Stimulated activated CD8-positive, alpha-beta memory T cell treated with anti-CD3 and anti-CD28 coated beads, Interleukin-12 subunit alpha, Interleukin-12 subunit beta, amount 100 ng/mL, for 24 hours (primary cell): Measurements from ENCODE around the gene EPX.
"Not testable (repeated sequence)": the region's sequence is repeated elsewhere in the genome, so short reads cannot be mapped to it uniquely, and the experiment has no call there.

Source experiments
- DNase-seq: peaks from one replicate; pipeline ENCODE4 v3.0.0-alpha.2; 2020; ENCODE audit errors: extremely low read depth

The EPX gene

DNA sequence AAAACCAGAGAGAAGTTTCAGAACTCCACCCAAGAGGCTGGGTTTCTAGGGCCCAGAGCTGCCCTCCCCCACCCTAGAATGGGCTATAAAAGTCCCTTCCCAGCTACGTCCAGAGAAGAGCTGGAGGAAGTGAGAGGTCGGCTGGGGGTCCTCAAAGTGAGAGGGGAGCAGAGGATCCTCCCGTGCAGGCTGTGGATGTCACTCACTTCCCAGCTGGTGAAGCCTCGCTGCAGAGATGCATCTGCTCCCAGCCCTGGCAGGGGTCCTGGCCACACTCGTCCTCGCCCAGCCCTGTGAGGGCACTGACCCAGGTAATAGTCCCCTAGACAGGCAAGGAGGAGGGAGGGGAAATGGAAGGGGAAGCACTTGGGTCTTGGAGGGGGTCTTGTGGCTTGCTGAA lies at the start of gene EPX:
Gene EPX, plus strand, starts transcription at position 115 of the 400 bp plus-strand sequence. Its CDS starts 121 bp downstream, at position 236.
- DNase-seq: no peak

DNA sequence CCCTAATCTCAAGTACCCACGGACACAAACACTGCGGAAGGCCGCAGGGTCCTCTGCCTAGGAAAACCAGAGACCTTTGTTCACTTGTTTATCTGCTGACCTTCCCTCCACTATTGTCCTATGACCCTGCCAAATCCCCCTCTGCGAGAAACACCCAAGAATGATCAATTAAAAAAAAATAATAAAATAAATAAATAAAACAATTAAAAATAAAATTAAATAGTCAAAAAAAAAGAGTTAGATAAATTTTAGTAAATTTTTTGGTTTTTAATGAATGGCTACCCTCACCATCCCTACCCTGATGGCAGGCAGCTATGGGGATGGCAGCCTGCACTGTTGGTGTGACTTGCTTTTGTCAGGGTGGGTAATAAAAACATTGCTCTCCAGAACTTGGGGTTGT lies 49.2 kb upstream of the EPX start:
- DNase-seq: not testable (repeated sequence)

- DNase-seq: no peak
Measured at GRCh38 chr17:58144801-58145200, 47.7 kb upstream of the EPX start.

DNA sequence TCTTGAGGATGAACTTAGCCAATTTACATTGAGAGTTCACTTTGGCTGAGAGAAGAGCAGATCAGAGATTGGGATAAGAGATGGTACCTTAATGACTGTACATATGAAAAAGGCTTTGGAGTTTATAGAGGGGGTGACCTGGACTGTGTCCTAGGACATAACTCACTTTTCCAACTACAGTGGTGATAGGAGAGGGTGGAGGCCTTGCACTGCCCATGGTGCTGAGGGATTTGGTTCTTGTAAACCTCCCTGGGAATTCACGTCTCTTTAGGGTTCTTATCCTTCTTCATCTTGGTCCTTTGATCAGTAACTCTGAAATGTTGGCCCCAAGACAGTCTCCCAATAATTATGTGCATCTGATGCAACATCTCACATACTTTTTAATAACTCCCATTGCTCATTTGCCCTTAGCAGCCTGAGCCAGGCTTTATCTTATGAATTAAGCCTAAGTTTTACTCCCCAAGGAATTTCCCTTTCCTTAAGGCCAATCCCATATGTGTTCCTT lies 44.5 kb upstream of the EPX start, which contains the start of gene OR4D1:
Gene OR4D1, plus strand, starts transcription at position 455 of the 505 bp plus-strand sequence. CDS start 6,770 bp downstream, outside the sequence.
- DNase-seq: no peak

DNA sequence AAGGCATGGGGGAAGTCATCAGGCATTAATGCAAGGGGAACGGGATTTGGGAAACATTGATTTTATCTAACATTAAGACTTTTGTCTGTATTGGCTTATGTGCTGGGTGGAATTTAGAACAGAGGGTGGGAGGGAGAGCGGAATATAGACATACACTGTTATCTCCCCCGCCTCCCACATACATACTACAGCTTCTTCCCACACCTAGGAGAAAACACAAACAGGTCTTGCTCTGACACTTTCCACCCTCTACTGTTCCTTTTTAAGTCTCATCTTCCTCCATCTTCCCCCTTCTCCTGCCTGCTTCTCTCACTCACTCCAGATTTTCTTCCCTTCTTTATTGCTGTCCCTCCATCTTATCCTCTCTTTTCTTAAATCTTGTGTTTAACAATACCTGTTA lies 43.9 kb upstream of the EPX start:
- no peak for DNase-seq

DNA sequence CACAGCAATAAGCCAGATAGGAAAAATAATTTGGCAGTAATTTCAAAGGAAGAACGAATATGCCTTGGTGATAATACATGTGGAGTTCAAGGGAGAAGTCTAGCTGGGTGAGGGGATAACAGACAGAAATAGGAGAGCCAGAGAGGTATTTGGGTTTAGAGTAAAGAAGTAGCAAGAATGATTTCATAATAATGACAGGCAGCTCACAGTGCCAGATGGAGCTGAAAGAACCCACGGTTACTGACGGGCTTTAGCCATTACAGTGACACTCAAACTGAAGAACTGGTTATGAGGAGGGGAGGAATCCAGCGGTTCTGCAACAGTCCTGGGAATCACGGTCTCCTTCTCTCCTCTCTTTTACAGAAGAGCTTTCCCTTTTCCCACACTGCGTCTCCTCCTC lies 42.1 kb upstream of the EPX start:
- no peak for DNase-seq

GRCh38 chr17:58153046-58153445 lies 39.5 kb upstream of the EPX start:
- DNase-seq: no peak

DNA sequence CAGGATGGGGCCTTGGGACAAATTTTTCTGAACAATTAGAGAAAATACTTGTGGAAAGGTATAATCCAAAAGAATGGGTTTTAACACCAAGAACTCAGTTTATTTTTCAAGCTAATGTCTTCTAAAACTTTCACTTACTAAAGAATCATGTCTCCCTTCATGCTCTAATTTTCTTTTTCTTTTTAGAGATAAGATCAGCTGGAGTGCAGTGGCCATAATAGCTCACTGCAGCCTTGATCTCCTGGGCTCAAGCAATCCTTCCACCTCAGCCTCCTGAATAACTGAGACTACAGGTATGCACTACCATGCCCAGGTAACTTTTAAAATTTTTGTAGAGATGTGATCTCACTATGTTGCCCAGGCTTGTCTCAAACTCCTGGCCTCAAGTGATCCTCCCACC lies 38.9 kb upstream of the EPX start:
- DNase-seq: no peak

DNA sequence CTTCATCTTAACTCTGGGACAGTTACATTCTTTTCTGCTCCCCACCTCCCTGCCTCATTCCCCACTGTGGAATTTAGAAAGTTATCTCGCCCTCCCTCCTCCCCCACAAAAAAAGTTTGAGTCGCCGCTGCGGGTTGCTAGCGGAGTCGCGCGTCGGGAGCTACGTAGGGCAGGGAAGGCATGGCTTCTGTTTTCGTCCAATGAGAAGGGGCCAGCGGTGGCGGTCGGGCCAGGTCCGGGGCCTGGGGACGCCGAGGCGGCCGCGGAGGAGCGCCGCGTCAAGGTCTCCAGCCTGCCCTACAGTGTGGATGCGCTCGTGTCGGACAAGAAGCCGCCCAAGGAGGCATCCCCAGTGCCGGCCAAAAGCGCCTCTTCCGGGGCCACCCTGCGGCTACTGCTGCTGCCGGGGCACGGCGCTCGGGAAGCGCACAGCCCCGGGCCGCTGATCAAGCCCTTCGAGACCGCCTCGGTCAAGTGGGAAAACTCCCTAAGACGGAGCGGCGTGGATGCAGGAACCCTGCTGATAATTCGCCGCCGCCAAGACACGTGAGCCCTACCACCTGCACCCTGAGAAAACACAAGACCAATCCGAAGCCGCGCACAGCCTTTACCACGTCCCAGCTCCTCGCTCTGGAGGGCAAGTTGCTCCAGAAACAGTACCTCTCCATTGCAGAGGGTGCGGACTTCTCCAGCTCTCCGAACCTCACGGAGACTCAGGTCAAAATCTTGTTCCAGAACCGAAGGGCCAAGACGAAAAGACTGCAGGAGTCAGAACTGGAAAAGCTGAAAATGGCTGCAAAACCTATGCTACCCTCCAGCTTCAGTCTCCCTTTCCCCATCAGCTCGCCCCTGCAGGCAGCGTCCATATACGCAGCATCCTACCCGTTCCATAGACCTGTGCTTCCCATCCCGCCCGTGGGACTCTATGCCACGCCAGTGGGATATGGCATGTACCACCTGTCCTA lies 35.4 kb upstream of the EPX start:
- DNase-seq: peak; percentile 26

DNA sequence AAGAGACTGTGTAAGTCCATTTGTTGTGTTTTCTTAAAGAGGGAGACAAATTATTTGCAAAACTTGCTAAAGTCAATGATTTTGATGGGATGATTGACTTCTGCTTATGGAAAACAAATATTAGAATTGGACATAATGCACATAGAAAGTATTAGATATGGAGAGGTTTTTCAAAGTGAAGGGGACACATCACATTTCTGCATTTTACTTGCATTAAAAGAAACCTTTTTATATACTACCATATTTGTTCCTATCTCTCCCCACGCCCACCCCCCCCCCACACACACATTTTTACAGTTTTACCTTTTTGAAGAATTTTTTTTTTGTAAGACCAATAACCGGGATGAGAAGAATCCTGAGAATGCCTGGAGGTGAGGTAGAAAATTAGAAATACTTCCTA lies 34.3 kb upstream of the EPX start:
- no peak for DNase-seq

DNA sequence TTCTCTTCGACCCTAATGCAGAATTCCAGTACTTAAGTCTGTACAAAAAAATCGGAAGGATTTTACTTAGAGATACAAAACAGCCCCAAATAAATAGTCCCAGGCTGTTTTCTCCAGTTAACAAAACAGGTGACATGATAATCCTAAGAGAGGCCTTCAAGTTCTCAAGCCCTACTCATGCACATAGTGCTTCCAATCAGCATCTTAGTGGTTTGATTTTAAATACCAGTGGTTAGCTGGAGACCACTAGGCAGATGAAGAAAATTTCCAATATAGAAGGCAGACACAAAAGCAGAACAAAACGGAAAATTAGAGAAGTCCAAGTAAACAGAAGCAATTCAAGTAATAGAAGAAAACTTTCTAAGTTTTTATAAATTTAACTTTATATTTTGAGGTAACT lies 31.0 kb upstream of the EPX start:
- DNase-seq: no peak

- DNase-seq: no peak
Measured at GRCh38 chr17:58165981-58166380, 26.5 kb upstream of the EPX start.

DNA sequence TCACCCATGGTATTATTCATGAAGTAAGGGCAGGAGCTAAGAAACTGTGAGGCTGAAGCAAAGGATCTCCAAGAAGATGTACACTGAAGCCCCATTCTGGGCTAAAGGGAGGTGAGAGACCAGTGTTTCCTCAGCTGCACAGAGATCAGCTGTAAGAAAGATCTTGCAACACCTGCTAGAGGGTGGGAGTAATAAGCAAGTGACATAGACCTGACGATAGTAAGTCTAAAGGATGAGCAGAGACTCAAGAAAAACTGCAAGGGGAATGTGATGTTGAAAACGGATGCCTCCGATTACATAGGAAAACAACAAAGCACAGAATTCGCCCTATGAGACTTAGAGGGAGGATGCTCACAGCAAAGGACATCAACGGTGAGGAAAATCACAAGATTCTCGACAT lies 25.8 kb upstream of the EPX start, which contains the start of gene OR4D2:
Gene OR4D2, plus strand, starts transcription at position 301 of the 400 bp plus-strand sequence. CDS start 2,674 bp downstream, outside the sequence.
- no peak for DNase-seq

DNA sequence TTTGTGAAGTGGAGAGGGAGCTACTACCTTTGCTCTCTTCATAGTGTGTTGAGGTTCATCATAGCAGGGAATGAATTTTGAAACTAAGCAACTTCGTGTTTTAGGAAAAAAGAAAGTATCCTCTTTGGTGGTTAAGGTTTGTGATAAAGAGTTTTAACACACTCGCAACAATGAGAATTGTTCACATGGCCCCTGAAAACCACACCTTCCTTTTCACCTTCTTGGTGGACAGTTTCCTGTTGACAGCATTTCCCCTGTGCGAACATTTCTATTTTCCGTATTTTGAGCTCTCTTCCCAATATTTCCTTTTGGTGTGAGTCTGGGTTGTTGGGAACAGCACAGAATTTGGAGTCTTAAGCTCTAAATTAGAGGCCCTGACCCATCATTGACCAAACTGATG lies 21.9 kb upstream of the EPX start:
- DNase-seq: no peak

GRCh38 chr17:58172369-58173071 lies 20.0 kb upstream of the EPX start:
- DNase-seq: no peak

DNA sequence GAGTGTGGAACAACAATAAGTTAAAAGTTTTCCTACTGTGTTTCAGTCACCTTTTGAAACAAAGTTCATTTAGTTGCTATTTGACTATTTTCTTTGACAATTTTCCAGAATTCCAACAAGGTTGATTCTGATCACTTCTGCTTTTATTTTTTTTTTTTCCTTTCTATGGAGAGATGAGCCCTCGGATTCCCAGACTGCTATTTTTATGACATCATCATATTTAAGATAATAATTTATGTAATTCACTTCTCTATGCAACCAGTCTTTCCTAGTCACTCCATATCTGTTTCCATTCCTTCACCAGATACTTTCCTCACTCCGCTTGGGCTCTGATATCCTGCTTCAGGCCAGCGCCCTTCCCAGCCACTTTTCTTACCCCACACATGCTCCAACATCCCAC lies 17.7 kb upstream of the EPX start:
- no peak for DNase-seq

DNA sequence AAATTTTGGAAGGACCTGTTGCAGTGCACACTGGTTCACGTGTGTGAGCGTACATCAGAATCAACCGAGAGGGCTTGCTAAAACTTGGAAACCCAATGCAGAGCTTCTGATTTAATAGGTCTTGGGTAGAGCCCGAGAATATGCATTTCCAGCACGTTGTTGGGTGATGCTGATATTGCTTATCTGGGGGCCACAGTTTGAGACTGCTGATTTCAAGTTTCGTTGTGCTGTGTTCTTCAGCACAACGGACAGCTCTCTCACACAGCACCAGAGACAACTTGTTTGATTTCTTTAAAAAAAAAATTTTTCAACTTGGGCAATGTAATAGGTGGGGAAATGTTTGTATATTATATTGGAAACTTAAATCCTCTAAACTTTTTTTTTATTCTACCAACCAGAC lies 16.3 kb upstream of the EPX start:
- no peak for DNase-seq

- DNase-seq: no peak
Measured at GRCh38 chr17:58181796-58182195, 10.7 kb upstream of the EPX start.

DNA sequence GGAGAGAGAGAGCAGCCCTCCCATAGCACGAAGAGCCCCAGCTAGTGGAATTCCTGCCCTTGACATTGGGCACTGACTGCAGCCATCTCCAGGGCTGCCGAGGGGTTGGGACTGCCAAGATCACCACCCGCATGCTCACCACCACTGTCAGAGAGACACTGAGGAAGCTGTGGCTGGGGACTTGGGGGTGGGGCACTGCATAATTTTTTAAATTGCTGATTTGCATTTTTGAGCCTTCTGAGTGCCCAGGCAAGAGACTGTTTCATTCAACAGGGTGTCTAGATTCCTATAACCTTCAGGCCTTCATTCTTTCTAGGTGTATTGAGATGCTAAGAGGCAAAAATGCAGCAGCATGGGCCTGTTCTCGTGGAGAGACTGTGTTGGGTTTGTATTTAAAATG lies 9.0 kb upstream of the EPX start:
- DNase-seq: no peak

- DNase-seq: no peak
Measured at GRCh38 chr17:58184308-58184985, 8.1 kb upstream of the EPX start.

DNA sequence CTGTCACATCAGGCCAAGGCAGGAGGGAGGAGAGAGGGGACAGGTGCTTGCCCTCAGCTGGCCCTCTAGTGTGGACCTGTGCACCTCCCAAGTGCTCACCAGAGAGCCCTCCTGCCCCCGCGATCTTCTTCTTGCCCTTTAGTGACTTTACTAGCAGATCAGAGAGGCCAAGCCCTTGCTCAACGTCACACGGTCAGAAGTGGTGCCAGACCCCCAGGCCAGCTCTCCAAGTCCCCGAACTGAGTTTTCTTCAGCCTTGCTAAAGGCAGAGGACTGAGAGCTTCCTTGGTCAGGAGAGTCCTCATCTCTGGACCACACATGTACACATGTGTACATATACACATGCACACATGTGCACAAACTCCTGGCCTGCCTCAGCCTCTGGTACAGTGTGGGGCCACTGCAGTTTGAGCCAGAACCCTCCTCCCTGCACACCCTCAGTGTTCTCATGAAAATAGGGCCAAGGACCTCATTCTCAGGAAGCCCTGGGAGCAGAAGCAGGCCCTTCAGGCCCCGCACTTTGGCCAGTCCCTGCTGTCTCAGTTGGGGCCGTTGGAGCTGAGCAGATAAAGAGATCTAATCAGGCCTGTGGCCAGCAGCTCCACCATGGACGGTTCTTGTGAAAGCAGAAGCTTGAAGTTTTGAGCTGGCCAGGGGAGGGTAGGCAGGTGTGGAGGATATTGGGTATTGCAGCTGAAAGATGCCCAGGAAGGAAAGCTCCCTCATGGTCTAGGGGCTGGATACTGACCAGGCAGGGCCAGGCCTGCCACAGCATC lies 7.4 kb upstream of the EPX start:
- no peak for DNase-seq
